GM18526 (cell line): ENCODE measurements around the gene TPM3.
A peak's percentile ranks its signal among the peaks of the same experiment; 100 is the strongest.

Source experiments
- POLR2A ChIP-seq: IDR thresholded peaks from 3 replicates; pipeline ENCODE4 v1.6.1; 2011; ENCODE audit not compliant: insufficient read length; ENCODE audit errors: extremely low read depth

TPM3 gene

DNA sequence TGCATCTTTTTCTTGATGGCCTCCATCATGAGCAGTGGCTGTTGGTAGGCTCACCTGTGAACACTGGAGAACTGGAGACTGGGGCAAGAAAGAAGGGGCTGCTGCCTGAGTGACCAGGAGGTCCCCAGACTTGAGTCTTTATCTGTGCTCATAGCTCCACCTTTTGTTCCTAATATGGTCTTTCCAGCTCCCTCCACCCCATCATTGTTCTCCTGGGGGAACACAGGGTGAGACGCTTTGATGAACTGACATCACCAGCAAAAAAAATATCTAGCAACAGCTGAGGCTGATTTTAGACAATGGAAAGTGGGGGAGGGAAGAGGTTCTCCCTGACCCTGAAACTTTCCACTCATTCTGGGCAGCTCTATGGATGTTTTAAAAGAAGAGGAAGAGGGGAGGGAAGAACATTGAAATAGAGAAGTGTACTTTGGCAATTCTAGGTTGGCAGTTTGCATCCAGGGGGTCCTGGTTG lies at the start of gene TPM3:
Gene TPM3 (minus strand): TSS at position 111 of the 472 bp plus-strand sequence. CDS start 82 bp downstream, at position 29.
- no peak for TF ChIP-seq POLR2A

DNA sequence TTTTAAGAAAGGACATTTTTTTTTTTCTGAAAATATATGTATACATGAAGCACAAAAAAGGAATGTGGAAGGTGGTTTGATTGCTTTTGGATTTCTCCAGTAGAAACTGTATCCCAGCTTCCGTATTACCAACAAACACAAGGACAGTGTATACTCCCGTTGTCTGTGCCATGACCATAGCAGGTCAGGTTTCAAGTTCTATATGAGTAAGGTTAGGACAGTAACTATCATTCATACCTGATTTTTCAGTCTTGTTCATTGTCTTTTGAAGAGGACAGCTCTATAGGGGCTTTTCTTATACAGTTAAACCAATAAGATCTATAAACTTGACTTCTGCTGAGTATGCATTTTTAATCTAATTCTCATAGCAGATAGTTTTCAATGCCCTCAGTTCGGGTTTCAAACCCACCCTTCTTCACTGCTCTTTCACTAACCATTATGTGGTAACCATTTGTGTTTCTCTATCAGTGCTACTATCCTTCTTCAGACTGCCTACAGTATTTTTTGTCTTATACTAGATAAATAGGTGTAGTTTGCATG lies 48.5 kb upstream of the TPM3 start:
- no peak for TF ChIP-seq POLR2A

DNA sequence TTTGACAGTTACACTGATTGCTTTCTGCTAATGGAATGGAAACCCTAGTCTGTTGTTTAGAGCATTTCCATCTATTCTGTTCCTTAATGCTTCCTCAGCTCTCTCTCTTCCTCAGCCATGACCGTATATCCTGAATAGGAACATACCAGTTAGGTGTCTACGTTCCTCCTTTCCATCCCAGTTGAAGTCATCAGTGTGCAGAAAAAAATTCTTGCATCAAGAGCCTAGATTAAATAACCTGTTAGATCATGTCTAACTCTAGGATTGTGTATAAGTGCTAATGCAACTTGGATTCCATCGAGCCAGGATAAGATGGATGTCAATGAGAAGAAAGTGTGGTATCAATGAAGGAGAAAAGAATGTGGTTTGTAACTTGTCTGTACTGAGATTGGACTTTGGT lies 47.6 kb upstream of the TPM3 start:
- no peak for TF ChIP-seq POLR2A

DNA sequence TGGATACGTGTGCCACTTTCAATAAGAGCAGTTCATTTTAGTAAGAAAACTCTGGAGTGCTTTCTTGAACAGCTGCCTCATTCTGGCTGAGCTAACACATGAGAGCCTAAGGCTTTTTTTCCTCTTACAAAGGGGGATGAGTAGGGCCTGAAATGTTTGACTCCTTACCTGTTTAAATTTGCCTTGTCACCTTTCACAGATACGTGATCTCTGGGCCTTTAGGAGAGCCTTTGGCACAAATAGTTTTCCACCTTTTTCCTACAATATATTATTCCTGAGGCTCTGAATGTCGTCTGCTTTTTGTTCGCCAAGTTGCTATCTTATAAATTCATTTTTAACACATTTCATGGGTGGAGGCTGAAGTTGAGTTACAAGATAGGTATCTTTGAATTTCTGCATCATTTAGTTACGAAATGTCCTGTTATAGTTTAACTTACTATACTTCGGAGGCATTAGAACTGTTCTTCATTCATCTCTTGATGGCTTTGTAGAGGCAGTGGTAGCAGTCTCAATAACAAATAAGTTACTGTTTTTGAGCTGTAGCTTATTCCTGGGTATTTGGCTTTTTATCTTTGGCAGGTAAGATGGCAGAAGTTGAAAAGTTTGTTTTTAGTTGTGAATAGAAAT lies 46.1 kb upstream of the TPM3 start:
- no peak for TF ChIP-seq POLR2A

DNA sequence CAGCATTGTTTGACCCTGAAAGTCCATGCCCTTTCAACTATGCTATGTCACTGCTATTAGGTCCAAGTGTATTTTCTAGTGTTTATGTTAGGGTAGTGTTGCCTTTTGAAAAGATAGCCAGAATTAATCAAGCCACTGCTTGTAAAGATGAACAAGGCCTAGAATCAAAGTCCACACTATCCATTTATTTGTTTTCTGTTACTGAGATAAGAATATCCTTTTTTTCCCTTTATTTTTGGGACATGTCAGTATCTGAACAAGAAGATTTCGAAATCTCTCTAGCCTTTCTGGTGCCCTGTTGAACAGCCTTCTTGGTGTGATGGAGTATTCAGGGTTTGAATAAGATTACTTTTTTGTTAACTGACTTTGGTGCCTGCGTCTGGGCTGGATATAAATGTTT lies 45.5 kb upstream of the TPM3 start:
- no peak for TF ChIP-seq POLR2A

DNA sequence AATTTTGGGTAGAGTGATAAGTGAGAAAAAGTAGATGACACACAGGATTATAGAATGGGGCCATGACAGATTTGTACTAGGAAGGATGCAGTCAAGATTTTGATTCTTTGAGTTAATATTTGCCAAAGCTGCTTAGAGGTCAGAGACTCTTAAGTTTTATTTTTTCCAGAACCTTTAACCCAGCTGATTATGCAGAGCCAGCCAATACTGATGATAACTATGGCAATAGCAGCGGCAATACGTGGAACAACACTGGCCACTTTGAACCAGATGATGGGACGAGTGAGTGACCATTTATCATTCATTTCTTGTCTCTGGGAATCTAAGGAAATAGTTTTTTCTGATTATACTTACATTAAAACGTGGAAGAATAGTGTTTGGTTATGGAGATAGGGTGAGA lies 45.0 kb upstream of the TPM3 start:
- TF ChIP-seq POLR2A: no peak

DNA sequence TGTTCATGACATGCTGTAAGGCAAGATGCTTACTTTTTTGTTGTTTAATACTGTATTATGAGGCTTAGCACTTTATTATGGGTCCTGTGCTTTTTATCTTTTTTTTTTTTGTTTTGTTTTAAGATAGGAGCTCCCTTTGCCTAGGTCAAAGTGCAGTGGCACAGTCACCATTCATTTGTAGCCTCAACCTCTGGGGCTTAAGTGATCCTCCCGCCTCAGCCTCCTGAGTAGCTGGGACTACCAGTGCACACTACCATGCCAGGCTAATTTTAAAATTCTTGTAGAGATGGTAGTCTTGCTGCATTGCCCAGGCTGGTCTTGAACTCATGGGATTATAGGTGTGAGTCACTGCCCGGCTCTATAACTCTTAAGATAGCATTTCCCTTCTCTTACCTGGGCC lies 33.5 kb upstream of the TPM3 start:
- TF ChIP-seq POLR2A: no peak

DNA sequence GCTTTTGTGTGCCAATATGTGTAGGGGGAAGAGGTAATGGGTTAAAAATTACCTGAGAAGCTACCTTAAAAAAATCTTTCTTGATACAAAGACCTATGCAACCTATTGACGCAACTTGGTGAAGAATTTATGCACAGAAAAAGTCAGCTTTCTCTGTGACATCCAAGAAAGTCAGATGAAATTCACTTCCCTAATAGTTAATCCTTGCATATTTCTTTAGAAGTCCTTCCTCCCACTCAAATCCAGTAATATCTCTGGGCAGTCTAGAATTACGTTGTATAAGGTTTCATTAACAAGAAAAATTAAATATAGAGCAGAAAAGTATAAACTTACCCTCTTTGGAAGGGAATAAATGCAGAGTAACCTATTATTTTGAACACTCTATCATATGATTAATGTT lies 31.7 kb upstream of the TPM3 start:
- TF ChIP-seq POLR2A: no peak

DNA sequence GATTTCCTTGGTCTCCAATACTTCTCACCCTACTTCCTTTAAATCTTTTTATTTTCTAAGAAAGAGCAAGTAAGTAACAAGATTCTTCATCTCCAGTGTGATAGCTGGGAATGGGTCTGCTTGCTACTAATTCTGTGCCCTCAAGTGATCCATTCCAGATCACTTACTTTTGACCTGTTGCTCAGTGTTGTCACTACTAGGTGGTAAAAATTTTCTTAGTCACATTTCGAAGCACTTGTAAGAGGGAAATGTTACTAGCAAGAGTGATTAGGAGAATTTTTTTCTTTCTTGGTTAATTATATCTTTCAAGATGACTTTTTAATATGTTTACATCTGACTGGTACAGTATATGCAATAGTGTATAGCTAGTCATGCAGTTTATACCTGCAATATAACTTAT lies 31.0 kb upstream of the TPM3 start:
- TF ChIP-seq POLR2A: no peak

DNA sequence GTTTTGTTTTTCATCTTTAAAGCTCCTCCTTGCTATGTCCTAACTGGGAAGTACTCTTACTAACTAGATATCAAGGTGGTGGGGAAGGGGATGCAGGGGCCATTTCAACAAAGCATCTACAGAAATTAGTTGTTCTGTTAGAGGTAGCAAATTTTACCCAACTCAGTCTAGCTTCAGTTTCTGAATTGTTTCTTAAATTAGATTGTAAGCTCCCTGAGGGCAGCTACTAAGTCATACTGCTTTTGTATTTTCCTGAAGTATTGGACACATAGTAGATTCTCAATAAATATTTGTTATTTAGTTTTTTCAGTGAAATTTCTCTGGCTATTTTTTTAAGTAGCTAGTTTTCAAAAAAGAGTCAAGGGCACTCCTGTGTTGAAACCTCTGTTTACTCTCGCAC lies 30.6 kb upstream of the TPM3 start:
- no peak for TF ChIP-seq POLR2A

DNA sequence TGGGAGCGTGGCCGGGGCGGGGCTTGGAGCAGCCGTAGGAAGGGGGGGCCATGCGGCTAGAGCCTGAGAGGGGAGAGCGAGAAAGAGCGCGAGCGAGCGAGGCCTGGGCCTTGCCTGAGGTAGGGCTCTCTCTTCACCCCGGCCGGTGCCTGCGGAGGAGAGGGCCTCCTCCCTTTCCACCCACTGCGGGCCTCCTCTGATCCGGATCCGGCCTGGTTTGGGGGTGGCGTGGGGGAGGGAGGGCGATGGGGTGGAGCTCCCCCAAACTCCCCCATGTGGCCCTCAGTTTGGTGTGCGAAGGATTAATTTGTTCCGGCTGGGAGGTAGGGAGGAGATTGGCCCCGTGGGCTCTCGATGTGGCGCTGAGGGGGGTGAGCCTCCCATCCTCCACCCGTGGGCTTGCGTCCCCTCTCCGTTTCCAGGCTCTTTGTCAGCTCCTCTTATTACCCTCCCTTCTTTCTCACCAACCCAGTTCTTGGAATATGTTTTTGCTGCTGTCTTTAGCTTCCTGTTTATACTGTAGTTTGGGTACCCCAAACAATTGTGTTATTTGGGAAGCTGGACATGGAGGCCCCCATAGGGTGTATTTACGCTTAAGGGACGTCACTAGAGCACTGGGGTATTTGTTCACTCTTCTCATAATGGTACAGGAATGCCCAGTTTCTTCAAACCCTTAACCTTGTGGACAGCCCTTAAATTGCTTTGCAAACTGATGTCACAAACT lies 29.5 kb upstream of the TPM3 start:
- no peak for TF ChIP-seq POLR2A

DNA sequence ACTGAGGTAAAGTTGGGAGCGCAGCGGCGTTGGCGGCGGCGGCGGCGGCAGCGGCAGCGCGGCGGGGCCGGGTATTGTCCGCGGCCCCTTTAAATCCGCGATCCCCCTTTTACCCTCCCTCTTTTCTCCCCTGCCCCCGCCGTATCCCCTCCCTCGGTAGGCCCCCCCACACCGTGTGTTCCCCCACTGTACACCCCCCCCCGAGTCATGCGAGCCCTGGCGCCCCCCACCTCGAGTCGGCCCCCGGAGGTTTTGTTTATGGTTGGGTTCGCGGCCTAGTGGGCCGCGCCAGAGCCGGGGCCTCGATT lies 29.0 kb upstream of the TPM3 start:
- no peak for TF ChIP-seq POLR2A

DNA sequence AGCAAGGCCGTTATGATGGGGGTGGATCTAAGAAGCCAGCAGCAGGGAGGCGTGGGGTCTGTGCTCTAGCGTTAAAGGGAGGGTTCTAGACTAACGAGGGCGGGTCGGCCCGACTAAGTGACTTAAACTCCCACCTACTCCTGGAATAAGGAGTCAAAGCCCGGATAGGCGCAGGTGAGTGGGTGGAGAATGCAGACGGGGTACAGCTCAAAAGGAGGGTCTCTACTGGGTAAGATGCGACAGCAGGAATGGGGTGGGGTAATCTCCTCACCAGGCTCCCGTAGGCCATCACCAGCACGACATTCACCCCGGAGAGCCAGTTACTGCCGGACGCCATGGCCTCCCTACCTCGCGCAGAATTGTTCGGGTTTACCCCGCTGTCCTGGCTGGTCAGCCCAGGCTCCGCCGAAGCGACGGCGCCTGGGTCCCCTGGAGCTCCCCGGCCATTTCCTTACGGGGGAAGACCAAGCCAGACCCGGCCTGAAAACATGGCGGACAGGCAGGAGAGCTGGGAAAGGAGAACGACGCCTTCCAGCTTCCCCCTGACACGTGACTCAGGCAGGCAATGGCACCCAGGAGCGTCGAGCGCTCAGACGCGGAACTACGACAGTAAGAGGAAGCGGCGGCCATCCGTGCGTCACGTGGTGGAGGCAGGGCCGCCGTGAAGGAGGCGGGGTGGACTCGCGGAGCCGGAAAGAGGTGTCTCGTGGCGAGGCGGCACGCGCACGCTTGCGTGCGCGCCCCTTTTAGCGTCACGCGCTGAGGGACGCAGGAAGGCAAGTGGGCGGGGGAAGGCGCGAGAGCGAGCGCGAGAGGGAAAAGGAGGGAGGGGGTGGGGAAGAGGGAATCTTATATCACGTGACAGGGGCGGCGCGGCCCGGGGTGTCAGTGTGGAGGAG lies 28.4 kb upstream of the TPM3 start, which contains the start of gene UBAP2L:
Gene UBAP2L (plus strand): TSS at position 885 of the 899 bp plus-strand sequence. CDS start 4,169 bp downstream, outside the sequence.
- peak; percentile 63 for TF ChIP-seq POLR2A

DNA sequence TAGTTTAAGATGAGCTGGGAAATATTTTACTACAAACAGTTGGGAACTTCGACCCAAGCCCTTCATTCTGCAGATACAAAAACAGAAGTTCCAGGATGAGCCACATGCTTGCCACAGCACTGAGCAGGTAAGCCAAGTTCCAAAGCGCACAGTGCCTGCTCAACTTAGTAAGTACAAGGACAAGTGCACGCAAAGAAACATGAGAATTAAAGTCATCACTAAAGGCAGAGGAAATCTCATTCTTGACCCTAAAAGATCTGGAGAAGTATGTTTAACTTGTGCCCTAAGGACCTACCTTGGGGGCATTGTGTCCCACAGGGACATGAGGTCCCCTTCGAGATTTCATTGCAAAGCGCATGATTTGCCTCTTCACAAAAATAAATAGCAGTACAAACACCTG lies 27.6 kb upstream of the TPM3 start:
- no peak for TF ChIP-seq POLR2A

DNA sequence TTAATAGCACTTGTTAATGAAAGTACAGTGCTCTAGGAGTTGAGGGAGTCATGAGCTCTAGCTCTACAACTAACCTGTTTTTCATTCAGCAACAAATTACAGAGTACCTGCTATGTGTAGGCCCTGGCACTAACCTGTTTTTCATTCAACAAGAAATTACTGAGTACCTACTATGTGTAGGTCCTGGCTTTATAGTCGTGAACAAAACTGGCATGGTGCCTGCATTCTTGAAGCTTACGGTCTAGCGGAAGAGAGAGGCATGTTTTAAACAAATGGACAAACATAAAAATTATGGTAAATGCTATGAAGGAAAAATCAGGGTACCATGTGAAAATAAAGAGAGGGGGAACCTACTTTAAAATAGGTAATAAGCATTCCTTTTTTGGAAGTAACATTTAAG lies 26.6 kb upstream of the TPM3 start:
- TF ChIP-seq POLR2A: no peak
